Measurements from ENCODE around the gene HFM1.
"Not testable (repeated sequence)": the region's sequence is repeated elsewhere in the genome, so short reads cannot be mapped to it uniquely, and the experiment has no call there.

- not testable (repeated sequence) for TF ChIP-seq ZNF23 (CRISPR knock-in tag; IDR thresholded peaks at IDR 0.05); GABPA (tag; conservative IDR thresholded peaks at IDR 0.05; ENCODE audit: low read depth); CTCF (IDR thresholded peaks at IDR 0.05 in 2 of 3, conservative IDR thresholded peaks at IDR 0.05 in 1 of 3; ENCODE audit: insufficient read depth in 2 of 3, low read depth in 1 of 3, low read length in 3 of 3); KDM2B (CRISPR knock-in tag; IDR thresholded peaks at IDR 0.05); IRF2 (CRISPR knock-in tag; IDR thresholded peaks at IDR 0.05); REST (IDR thresholded peaks at IDR 0.05; ENCODE audit: borderline replicate concordance); REST (CRISPR knock-in tag; IDR thresholded peaks at IDR 0.05; ENCODE audit: low read depth); ZZZ3 (IDR thresholded peaks at IDR 0.05); POLR2A (conservative IDR thresholded peaks at IDR 0.05); SIX5 (IDR thresholded peaks at IDR 0.05; ENCODE audit: borderline replicate concordance in 1 of 2, insufficient read depth in 1 of 2, low read depth in 1 of 2, low read length in 2 of 2); SREBF2 (CRISPR knock-in tag; IDR thresholded peaks at IDR 0.05); TCF7 (IDR thresholded peaks at IDR 0.05; ENCODE audit: borderline replicate concordance); RFX7 (CRISPR knock-in tag; IDR thresholded peaks at IDR 0.05)
Measured at GRCh38 chr1:91372230-91372629, 32.4 kb downstream of the HFM1 start.

Data from K562 (cell line).